OCI-LY7 (cell line): ENCODE data around the gene APC. TPM values are rescaled to one million over a fixed set of nuclear protein-coding genes. Genes with fewer than 3 reads are reported as not detected.

Experiments used
- BruUV-seq: library from RNA; stranded (reverse); fragments of 400-500 nt; replicated peaks from 2 replicates; lab custom pipeline; 2021; lab: Mats Ljungman, UMichigan
- CTCF ChIA-PET: fragments of 300-600 bp; sonication (Branson Sonifier 250); formaldehyde crosslinking; loops from one replicate; lab custom pipeline; 2022; ENCODE audit warnings: antibody characterized with exemption; ENCODE audit not compliant: unreplicated experiment; lab: Charles Lee
- POLR2A ChIA-PET: fragments of 300-600 bp; sonication (Branson Sonifier 250); formaldehyde crosslinking; loops from one replicate; lab custom pipeline; 2022; ENCODE audit warnings: antibody characterized with exemption; lab: Charles Lee
- DNase-seq: peaks from one replicate; pipeline ENCODE4 v3.0.0-alpha.2; 2015; ENCODE audit warnings: low spot score
- H2AFZ ChIP-seq: fragments of 200-600 bp; sonication (generic), shearing (Covaris generic); 2 replicates; pipeline ENCODE4 v1.6.1; 2014; ENCODE audit warnings: mild to moderate bottlenecking, antibody characterized with exemption, low read length, moderate library complexity
- H3K27ac ChIP-seq: fragments of 200-600 bp; sonication (generic); 2 replicates; pipeline ENCODE4 v1.5.1; 2014; ENCODE audit warnings: mixed run types, low read depth, mild to moderate bottlenecking, moderate library complexity, low read length, inconsistent platforms; ENCODE audit not compliant: poor library complexity, severe bottlenecking
- H3K36me3 ChIP-seq: fragments of 200-600 bp; sonication (generic); 2 replicates; pipeline ENCODE4 v1.6.1; 2014; ENCODE audit warnings: mild to moderate bottlenecking, antibody characterized with exemption, low read length, moderate library complexity, mixed read lengths; ENCODE audit not compliant: insufficient read depth
- H3K4me1 ChIP-seq: fragments of 200-600 bp; sonication (generic); 2 replicates; pipeline ENCODE4 v1.5.1; 2014; ENCODE audit warnings: mild to moderate bottlenecking, low read length; ENCODE audit not compliant: insufficient read depth, poor library complexity, severe bottlenecking
- H3K4me2 ChIP-seq: fragments of 200-600 bp; sonication (generic); 2 replicates; pipeline ENCODE4 v1.6.1; 2014; ENCODE audit warnings: mild to moderate bottlenecking, low read length
- H3K4me3 ChIP-seq: fragments of 200-600 bp; sonication (generic); 2 replicates; pipeline ENCODE4 v1.5.1; 2014; ENCODE audit warnings: mild to moderate bottlenecking, low read depth, low read length; ENCODE audit not compliant: poor library complexity, severe bottlenecking
- H3K79me2 ChIP-seq: fragments of 200-600 bp; sonication (generic); 2 replicates; pipeline ENCODE4 v1.6.1; 2016; ENCODE audit warnings: low read depth, mild to moderate bottlenecking, low read length, moderate library complexity, mixed read lengths; ENCODE audit not compliant: insufficient read depth
- H3K9me2 ChIP-seq: fragments of 200-600 bp; sonication (generic); 2 replicates; pipeline ENCODE4 v1.6.1; 2016; ENCODE audit warnings: mild to moderate bottlenecking, low read length, mixed read lengths; ENCODE audit not compliant: insufficient read depth
- H3K9me3 ChIP-seq: fragments of 200-600 bp; sonication (generic); 2 replicates; pipeline ENCODE4 v1.6.1; 2014; ENCODE audit warnings: mild to moderate bottlenecking, mixed run types, low read length, mixed read lengths
- H4K20me1 ChIP-seq: fragments of 200-600 bp; sonication (generic); 2 replicates; pipeline ENCODE4 v1.6.1; 2014; ENCODE audit warnings: mild to moderate bottlenecking, antibody characterized with exemption, low read length, moderate library complexity, mixed read lengths; ENCODE audit not compliant: insufficient read depth
- EZH2phosphoT487 ChIP-seq: fragments of 200-600 bp; sonication (generic); IDR thresholded peaks from 2 replicates; pipeline ENCODE4 v1.6.1; 2018; ENCODE audit warnings: low read depth, borderline replicate concordance, mild to moderate bottlenecking, mixed run types, antibody characterized with exemption, low read length, moderate library complexity, mixed read lengths
- intact Hi-C: fragments of 100-400 bp; cut with micrococcal nuclease; formaldehyde crosslinking; loops from one replicate; pipeline ENCODE4 v1.10.0; 2022; ENCODE audit not compliant: unreplicated experiment
- small RNA-seq: library from RNA; depleted of rRNA; stranded (forward); fragments of <200 nt; gene quantifications from one replicate; pipeline ENCODE3, GENCODE V24; 2014
- total RNA-seq, 2 experiments: library from RNA; depleted of rRNA in 1 of 2; stranded (reverse); fragments of >200 nt in 1 of 2; shearing (Covaris generic) in 1 of 2; gene quantifications; 2 replicates each; pipeline ENCODE4 v1.2.3, GENCODE V29; 2014 to 2022
- TF ChIP-seq, protein P1 (sequence below): fragments of 200-600 bp; sonication (generic); conservative IDR thresholded peaks from 2 replicates; pipeline ENCODE4 v1.5.1; 2014; ENCODE audit warnings: mild to moderate bottlenecking, antibody characterized with exemption, low read length, moderate library complexity, mixed read lengths

Gene APC
- total RNA-seq, 2 experiments from 2014 or later, result 33.1 to 34.8 TPM

GRCh38 chr5:112892776-112893175 is 155.1 kb downstream of the APC start:
- no peaks in the 10 kb centered on the region for H3K4me1 ChIP-seq
- ChIA-PET POLR2A (no interaction called here), CTCF (no interaction called here)
- no peak overlapping the region for H3K4me3 ChIP-seq
- H3K4me2 ChIP-seq, result no peak overlapping the region
- DNase-seq, result no peak
- no peaks in the 10 kb centered on the region for H4K20me1 ChIP-seq
- BruUV-seq, result no TSS peak
- H2AFZ ChIP-seq, result no peak overlapping the region
- H3K9me2 ChIP-seq, result no peaks in the 10 kb centered on the region
- H3K36me3 ChIP-seq, result peaks cover 77% of the 10 kb centered on the region
- no peak for TF ChIP-seq EZH2phosphoT487
- TF ChIP-seq, protein P1, sequence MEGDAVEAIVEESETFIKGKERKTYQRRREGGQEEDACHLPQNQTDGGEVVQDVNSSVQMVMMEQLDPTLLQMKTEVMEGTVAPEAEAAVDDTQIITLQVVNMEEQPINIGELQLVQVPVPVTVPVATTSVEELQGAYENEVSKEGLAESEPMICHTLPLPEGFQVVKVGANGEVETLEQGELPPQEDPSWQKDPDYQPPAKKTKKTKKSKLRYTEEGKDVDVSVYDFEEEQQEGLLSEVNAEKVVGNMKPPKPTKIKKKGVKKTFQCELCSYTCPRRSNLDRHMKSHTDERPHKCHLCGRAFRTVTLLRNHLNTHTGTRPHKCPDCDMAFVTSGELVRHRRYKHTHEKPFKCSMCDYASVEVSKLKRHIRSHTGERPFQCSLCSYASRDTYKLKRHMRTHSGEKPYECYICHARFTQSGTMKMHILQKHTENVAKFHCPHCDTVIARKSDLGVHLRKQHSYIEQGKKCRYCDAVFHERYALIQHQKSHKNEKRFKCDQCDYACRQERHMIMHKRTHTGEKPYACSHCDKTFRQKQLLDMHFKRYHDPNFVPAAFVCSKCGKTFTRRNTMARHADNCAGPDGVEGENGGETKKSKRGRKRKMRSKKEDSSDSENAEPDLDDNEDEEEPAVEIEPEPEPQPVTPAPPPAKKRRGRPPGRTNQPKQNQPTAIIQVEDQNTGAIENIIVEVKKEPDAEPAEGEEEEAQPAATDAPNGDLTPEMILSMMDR, result no peak
- no peak overlapping the region for H3K27ac ChIP-seq
- peaks cover 3% of the 10 kb centered on the region; the same call in 1 of the 2 replicates for H3K79me2 ChIP-seq
- no peaks in the 10 kb centered on the region for H3K9me3 ChIP-seq
- intact Hi-C loops, result no loop called here

DNA sequence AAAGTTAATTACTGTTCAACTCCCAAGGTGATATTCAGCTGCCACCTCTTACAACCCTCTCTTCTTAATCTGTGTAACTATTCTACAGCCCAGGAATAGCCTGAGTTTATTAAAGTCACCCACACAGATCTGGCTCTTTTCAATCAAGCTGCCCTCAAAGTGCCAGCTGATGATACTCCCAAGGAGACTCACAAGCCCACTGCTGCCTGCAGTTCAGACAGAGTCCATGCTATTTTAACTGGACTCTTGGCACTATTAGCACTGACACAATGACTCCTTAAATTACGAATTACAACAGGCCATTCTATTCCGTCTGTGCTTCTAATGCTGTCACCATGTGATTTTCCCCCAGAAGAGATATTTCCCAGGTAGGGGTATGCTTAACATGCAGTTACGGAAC is 158.0 kb downstream of the APC start:
- Histone ChIP-seq H3K36me3 (peaks cover 78% of the 10 kb centered on the region), H3K4me1 (no peaks in the 10 kb centered on the region), H3K79me2 (peaks cover 3% of the 10 kb centered on the region; the same call in 1 of the 2 replicates), H3K9me3 (no peaks in the 10 kb centered on the region), H4K20me1 (no peaks in the 10 kb centered on the region), H3K9me2 (no peaks in the 10 kb centered on the region), H3K4me2 (no peak overlapping the region), H3K4me3 (no peak overlapping the region), H2AFZ (no peak overlapping the region), H3K27ac (no peak overlapping the region)
- BruUV-seq, result no TSS peak
- DNase-seq, result no peak
- POLR2A ChIA-PET, result interaction anchor here (0.8 to 2.6 kb wide), 7 partner anchors 12 to 128 kb away, joined by 3 to 10 read pairs (median 3); partner anchors contain the start of gene SRP19
- intact Hi-C loops, result no loop called here
- TF ChIP-seq EZH2phosphoT487, result no peak
- TF ChIP-seq, protein P1, result no peak
- CTCF ChIA-PET, result interaction anchor here (0.5 to 0.8 kb wide), 2 partner anchors 35 to 1364 kb away, joined by 3 to 4 read pairs; partner anchors contain the start of gene SRP19

Small RNA genes within 50 kb of the gene (small RNA-seq; reads per million reads assigned to genes)
- not detected for gene RNU6-482P

Other genes with a start within 250 kb of the APC start
- gene SRP19, start 123.4 kb downstream of the APC start, total RNA-seq (2014; rRNA removed; shearing (Covaris generic)), result 32.9 and 48.1 TPM in 2 replicates
- gene SRP19, start 123.4 kb downstream of the APC start, total RNA-seq (2022), result 64.7 and 68.3 TPM in 2 replicates
- 20.9 and 25.5 TPM in 2 replicates for gene REEP5, start 184.3 kb downstream of the APC start, total RNA-seq (2014; rRNA removed; shearing (Covaris generic))
- 29.5 and 32.0 TPM in 2 replicates for gene REEP5, start 184.3 kb downstream of the APC start, total RNA-seq (2022)
- gene DCP2, start 238.9 kb downstream of the APC start, total RNA-seq (2014; rRNA removed; shearing (Covaris generic)), result 69.3 and 81.3 TPM in 2 replicates
- gene DCP2, start 238.9 kb downstream of the APC start, total RNA-seq (2022), result 139 and 158 TPM in 2 replicates